Occipital lobe (tissue), 2 donors: Measurements from ENCODE around the gene MMP24. TPM values are rescaled to one million over a fixed set of nuclear protein-coding genes. Genes with fewer than 3 reads are reported as not detected.

Experiments
- DNase-seq: peaks from one replicate; lab custom pipeline; 2025; lab: John Stamatoyannopoulos, UW
- total RNA-seq: library from RNA; depleted of rRNA; stranded (reverse); fragments of >200 nt; gene quantifications from one replicate; pipeline ENCODE4 v1.2.3, GENCODE V29; 2014

MMP24 gene
- total RNA-seq, 1 donor from 2014 or later: 76.1 TPM

- DNase-seq: no peak
Observed at GRCh38 chr20:35292504-35293285, 66.2 kb downstream of the MMP24 start.

GRCh38 chr20:35293303-35294292 lies 67.1 kb downstream of the MMP24 start:
- no peak for DNase-seq

- no peak for DNase-seq
Observed at GRCh38 chr20:35294293-35294685, 67.8 kb downstream of the MMP24 start.

GRCh38 chr20:35295058-35295457 lies 68.6 kb downstream of the MMP24 start:
- DNase-seq: no peak

- no peak for DNase-seq
Observed at GRCh38 chr20:35295674-35296073, 69.2 kb downstream of the MMP24 start.

- no peak for DNase-seq
Observed at GRCh38 chr20:35296101-35296554, 69.6 kb downstream of the MMP24 start.

- no peak for DNase-seq
Observed at GRCh38 chr20:35297155-35297554, 70.7 kb downstream of the MMP24 start.

GRCh38 chr20:35297740-35298139 lies 71.2 kb downstream of the MMP24 start:
- DNase-seq: no peak

GRCh38 chr20:35298264-35298663 lies 71.8 kb downstream of the MMP24 start:
- no peak for DNase-seq

GRCh38 chr20:35299780-35300179 lies 73.3 kb downstream of the MMP24 start:
- DNase-seq: no peak

- no peak for DNase-seq
Observed at GRCh38 chr20:35300469-35301262, 74.2 kb downstream of the MMP24 start.

- no peak for DNase-seq
Observed at GRCh38 chr20:35301426-35301825, 74.9 kb downstream of the MMP24 start.

- no peak for DNase-seq
Observed at GRCh38 chr20:35302421-35303335, 76.2 kb downstream of the MMP24 start.

- DNase-seq: no peak
Observed at GRCh38 chr20:35303382-35303734, 76.9 kb downstream of the MMP24 start.

- peak; percentile 60 for DNase-seq
Observed at GRCh38 chr20:35303735-35304491, 77.4 kb downstream of the MMP24 start.

- no peak for DNase-seq
Observed at GRCh38 chr20:35304956-35305355, 78.5 kb downstream of the MMP24 start.

- DNase-seq: peak; percentile 29
Observed at GRCh38 chr20:35305682-35306556, 79.4 kb downstream of the MMP24 start.

- DNase-seq: peak; percentile 54
Observed at GRCh38 chr20:35306931-35307517, 80.5 kb downstream of the MMP24 start.
